AG09309 (cell line): ENCODE results near the gene LGALS3BP.

Experiments used
- DNase-seq: peaks from one replicate; pipeline ENCODE4 v3.0.0-alpha.2; 2010; ENCODE audit warnings: low read depth
- H3K4me3 ChIP-seq: 2 replicates; pipeline ENCODE4 v1.5.1; 2011; ENCODE audit warnings: mild to moderate bottlenecking, low read depth, low read length, moderate library complexity; ENCODE audit not compliant: control insufficient read depth
- CTCF ChIP-seq: IDR thresholded peaks from 2 replicates; pipeline ENCODE4 v1.5.1; 2011; ENCODE audit warnings: mild to moderate bottlenecking, low read depth, low read length, inconsistent platforms; ENCODE audit not compliant: insufficient read depth, control insufficient read depth; ENCODE audit errors: missing control alignments

The LGALS3BP gene

GRCh38 chr17:78935419-78936323, 44.1 kb downstream of the LGALS3BP start:
- no peak for TF ChIP-seq CTCF
- no peak overlapping the region; the same call in 1 of the 2 replicates for H3K4me3 ChIP-seq
- peak; percentile 90 for DNase-seq

GRCh38 chr17:78934681-78935418, 44.9 kb downstream of the LGALS3BP start:
- TF ChIP-seq CTCF, result no peak
- H3K4me3 ChIP-seq, result no peak overlapping the region
- DNase-seq, result no peak

GRCh38 chr17:78933959-78934568, 45.7 kb downstream of the LGALS3BP start:
- peak; percentile 94 for DNase-seq
- no peak for TF ChIP-seq CTCF
- H3K4me3 ChIP-seq, result peak overlapping the region; percentile 13

DNA sequence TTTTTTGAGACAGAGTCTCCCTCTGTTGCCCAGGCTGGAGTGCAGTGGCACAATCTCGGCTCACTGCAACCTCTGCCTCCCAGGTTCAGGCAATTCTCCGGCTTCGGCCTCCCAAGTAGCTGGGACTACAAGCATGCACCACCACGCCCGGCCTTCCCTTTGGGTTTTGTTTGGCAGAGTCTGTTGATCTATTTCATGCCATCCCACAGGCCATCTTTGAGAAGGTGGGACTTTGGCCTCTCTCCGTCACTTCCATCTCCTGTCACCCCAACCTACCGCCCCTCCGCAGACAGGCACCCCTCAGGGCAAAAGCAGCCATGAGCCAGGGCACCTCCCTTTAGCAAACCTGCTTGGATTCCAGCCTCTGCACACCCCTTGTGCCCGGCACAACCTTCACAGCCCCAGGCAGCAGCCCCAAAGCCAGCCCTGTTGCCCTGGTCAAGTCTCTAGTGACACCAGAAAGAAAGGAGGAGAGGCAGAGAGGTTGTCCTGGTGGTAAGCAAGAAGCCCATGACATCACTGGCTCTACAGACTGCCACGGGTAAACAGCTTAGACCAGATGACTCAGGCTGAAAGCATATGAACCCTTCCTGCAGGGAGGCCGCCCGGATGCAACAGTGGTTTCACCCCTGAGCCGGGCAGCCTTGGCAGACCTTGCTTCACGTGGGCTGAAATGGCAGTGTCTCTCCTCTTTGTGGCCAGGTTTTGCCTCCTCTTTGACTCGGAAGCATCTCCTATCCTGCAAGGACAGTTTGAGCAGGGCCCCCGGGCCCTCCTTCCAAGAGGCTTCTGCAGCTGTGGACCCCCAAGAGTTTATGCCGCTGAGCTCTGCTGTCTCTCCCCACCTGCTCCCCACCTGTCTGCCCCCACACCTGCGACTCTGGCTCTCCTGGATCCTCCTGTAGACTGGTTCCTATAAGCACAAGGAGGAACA, 46.4 kb downstream of the LGALS3BP start:
- TF ChIP-seq CTCF, result no peak
- H3K4me3 ChIP-seq, result peak overlapping the region; percentile 13
- peak; percentile 93 for DNase-seq

DNA sequence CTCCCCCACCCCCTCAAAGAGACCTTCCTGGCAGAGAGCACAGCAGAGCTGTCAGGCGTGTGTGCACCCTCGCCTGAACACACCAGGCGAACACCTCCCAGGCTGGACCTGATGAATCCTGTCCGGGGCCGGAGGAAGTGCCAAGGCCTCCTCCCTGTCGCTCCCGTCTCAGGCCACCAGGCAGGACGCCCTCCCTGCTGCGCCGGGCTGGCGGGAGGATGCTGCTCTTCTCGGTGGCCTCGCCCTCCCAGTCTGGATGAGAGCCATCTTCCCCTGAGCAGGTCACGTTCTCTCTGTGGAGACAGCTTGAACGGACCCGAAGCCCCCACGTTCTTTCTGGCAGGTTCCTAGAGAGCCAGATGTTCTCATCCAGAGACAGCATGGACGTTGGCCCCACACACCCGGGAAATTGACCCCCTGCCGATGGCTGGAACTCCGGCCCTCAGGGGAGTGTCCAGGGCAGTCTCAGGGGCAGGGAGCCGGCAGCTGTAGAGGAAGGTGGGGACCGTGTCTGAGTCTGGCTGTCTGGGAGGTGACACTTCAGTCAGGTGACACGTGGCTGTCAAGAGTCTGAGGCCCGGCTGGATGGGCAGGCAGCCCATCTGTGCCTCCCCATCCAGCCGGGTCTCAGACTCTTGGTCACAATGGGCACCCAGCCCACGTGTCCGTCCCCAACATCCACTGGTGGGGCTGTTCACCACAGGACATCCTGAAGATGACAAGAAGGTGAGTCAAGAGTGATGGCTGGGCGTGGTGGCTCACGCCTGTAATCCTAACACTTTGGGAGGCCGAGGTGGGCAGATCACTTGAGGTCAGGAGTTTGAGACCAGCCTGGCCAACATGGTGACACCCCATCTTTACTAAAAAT, 49.6 kb downstream of the LGALS3BP start:
- H3K4me3 ChIP-seq, result no peak overlapping the region
- TF ChIP-seq CTCF, result no peak
- DNase-seq, result no peak
